Right atrium auricular region (tissue), 2 donors: ENCODE measurements around the gene PLPP6. TPM values are rescaled to one million over a fixed set of nuclear protein-coding genes. Genes with fewer than 3 reads are reported as not detected.

Experiments used
- DNase-seq: peaks from one replicate; pipeline ENCODE4 v3.0.0-alpha.2; 2019; ENCODE audit warnings: low spot score
- H3K27ac ChIP-seq, 2 donors: fragments of 200-600 bp; sonication (generic); 1 replicate in 1 of 2; 2 replicates in 1 of 2; pipeline ENCODE4 v1.5.1; 2016 to 2019
- H3K27me3 ChIP-seq, 2 donors: fragments of 200-600 bp; sonication (generic); one replicate each; pipeline versions ENCODE4 v1.5.1 to v1.6.0; 2017 to 2019
- H3K36me3 ChIP-seq: fragments of 200-600 bp; sonication (generic); one replicate; pipeline ENCODE4 v1.5.1; 2016
- H3K4me1 ChIP-seq, 2 donors: fragments of 200-600 bp; sonication (generic); one replicate each; pipeline versions ENCODE4 v1.5.1 to v1.6.0; 2017 to 2019
- H3K4me3 ChIP-seq, 2 donors: fragments of 200-600 bp; sonication (generic); 1 replicate in 1 of 2; 2 replicates in 1 of 2; pipeline ENCODE4 v1.5.1; 2017 to 2019; ENCODE audit warnings: mild to moderate bottlenecking in 1 of 2, moderate library complexity in 1 of 2
- H3K9me3 ChIP-seq, 2 donors: fragments of 200-600 bp; sonication (generic); one replicate each; pipeline ENCODE4 v1.5.1; 2019
- total RNA-seq, 2 donors: library from RNA; depleted of rRNA; stranded (reverse); fragments of >200 nt; gene quantifications; one replicate each; pipeline ENCODE4 v1.1.0, GENCODE V29; 2016
- TF ChIP-seq, protein P1 (sequence below), 2 donors: fragments of 200-600 bp; sonication (generic); IDR thresholded peaks; one replicate each; pipeline ENCODE4 v1.5.1; 2019; ENCODE audit warnings: antibody characterized with exemption in 2 of 2

PLPP6 gene
- total RNA-seq: 1 to 10 TPM; 3.9 to 4.1 TPM

DNA sequence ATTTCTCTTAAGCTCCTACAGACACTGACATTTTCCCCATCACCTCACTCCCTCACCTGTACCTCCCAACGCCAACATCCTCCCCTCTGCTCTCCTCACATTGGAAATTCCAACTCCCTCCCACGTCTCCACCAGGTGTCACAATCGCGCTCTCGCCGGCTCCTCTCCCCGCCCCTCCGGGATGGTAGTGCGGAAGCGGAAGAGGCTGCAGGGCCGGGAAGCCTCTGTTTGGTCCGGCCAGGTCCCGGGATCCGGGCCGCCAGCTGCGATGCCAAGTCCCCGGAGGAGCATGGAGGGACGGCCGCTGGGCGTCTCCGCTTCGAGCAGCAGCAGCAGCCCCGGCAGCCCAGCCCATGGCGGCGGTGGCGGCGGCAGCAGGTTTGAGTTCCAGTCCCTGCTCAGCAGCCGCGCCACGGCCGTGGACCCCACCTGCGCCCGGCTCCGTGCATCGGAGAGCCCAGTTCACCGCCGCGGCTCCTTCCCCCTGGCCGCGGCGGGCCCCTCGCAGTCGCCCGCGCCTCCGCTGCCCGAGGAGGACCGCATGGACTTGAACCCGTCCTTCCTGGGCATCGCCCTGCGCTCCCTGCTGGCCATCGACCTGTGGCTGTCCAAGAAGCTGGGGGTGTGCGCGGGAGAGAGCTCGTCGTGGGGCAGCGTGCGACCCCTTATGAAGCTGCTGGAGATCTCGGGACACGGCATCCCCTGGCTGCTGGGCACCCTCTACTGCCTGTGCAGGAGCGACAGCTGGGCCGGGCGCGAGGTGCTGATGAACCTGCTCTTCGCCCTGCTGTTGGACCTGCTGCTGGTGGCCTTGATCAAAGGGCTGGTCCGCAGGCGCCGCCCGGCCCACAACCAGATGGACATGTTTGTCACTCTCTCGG is at the start of gene PLPP6:
Gene PLPP6, plus strand, starts transcription at position 187 of the 881 bp plus-strand sequence. Its CDS starts 82 bp downstream, at position 269.
- Histone ChIP-seq H3K4me1 (peaks cover 0 to 42% of the 10 kb centered on the region in 2 donors), H3K27ac (peak within 1 kb of the TSS; percentile 75 to 85), H3K36me3 (no peaks in the 10 kb centered on the region), H3K9me3 (no peaks in the 10 kb centered on the region), H3K27me3 (no peaks in the 10 kb centered on the region), H3K4me3 (peak within 1 kb of the TSS; percentile 71 to 99)
- peak; percentile 90 for DNase-seq
- TF ChIP-seq, protein P1, sequence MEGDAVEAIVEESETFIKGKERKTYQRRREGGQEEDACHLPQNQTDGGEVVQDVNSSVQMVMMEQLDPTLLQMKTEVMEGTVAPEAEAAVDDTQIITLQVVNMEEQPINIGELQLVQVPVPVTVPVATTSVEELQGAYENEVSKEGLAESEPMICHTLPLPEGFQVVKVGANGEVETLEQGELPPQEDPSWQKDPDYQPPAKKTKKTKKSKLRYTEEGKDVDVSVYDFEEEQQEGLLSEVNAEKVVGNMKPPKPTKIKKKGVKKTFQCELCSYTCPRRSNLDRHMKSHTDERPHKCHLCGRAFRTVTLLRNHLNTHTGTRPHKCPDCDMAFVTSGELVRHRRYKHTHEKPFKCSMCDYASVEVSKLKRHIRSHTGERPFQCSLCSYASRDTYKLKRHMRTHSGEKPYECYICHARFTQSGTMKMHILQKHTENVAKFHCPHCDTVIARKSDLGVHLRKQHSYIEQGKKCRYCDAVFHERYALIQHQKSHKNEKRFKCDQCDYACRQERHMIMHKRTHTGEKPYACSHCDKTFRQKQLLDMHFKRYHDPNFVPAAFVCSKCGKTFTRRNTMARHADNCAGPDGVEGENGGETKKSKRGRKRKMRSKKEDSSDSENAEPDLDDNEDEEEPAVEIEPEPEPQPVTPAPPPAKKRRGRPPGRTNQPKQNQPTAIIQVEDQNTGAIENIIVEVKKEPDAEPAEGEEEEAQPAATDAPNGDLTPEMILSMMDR (IDR thresholded peaks at IDR 0.05): peak; percentile 17 to 77

DNA sequence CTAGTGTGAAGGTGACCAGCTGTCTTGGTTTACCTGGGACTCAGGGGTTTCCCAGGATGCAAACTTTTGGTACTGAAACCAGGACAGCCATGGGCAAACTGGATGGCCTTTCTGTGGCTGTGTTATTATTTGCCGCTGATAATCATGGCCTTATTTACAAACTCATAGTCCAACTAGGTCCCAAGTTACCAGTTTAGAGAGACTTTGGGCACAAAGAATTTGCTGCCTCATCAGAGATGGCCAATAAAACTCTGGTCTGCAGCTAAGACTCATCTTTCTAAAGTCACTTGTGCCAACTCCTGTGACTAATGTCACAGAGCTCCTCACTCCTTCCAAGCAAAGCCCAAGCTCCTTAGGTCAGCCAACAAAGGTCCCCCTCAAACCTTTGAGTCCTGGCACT is 47.5 kb upstream of the PLPP6 start:
- DNase-seq: no peak
- Histone ChIP-seq H3K27me3 (no peaks in the 10 kb centered on the region), H3K9me3 (no peaks in the 10 kb centered on the region), H3K27ac (no peak overlapping the region), H3K36me3 (no peaks in the 10 kb centered on the region), H3K4me3 (no peak overlapping the region), H3K4me1 (no peaks in the 10 kb centered on the region)
- TF ChIP-seq, protein P1 (IDR thresholded peaks at IDR 0.05): no peak

DNA sequence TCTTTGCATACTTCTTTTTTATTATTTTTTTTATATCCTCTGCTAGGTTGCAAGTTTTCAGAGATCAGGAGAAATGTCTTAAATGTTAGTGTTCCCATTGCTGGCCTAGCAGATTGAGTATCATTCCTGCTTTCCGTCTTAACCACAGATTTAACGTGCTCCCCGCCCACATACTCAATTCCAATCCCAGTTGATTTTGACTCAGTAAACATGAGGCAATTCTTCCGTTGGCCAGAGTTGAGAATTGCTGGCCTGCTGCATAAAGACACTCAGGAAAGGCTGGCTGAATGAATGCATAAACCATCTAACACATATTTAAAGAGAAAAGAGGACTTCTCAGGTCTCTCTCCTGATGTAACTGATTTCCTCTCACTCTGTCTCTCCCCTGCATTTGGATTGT is 46.8 kb upstream of the PLPP6 start:
- H3K4me1 ChIP-seq: no peaks in the 10 kb centered on the region
- no peaks in the 10 kb centered on the region for H3K9me3 ChIP-seq
- DNase-seq: no peak
- no peak overlapping the region for H3K27ac ChIP-seq
- TF ChIP-seq, protein P1 (IDR thresholded peaks at IDR 0.05): no peak
- H3K27me3 ChIP-seq: no peaks in the 10 kb centered on the region
- no peaks in the 10 kb centered on the region for H3K36me3 ChIP-seq
- no peak overlapping the region for H3K4me3 ChIP-seq

DNA sequence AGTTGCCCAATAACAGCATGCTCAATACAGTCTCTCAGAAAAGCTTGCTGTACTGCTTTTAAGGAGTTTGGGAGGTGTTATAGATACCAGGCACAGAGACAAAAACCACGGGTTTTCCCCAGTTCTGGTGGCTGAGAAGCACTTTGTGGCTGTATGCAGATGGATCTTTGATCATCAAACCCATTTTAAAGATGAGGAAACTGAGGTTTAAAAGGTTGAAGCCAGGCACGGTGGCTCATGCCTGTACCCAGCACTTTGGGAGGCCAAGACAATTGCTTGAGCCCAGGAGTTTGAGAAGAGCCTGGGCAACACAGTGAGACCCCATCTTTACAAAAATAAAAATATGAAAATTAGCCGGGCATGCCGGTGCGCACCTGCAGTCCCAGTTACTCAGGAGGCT is 46.3 kb upstream of the PLPP6 start:
- no peak overlapping the region for H3K27ac ChIP-seq
- no peak for DNase-seq
- no peaks in the 10 kb centered on the region for H3K27me3 ChIP-seq
- no peak overlapping the region for H3K4me3 ChIP-seq
- H3K36me3 ChIP-seq: no peaks in the 10 kb centered on the region
- H3K9me3 ChIP-seq: no peaks in the 10 kb centered on the region
- H3K4me1 ChIP-seq: no peaks in the 10 kb centered on the region
- TF ChIP-seq, protein P1 (IDR thresholded peaks at IDR 0.05): no peak

DNA sequence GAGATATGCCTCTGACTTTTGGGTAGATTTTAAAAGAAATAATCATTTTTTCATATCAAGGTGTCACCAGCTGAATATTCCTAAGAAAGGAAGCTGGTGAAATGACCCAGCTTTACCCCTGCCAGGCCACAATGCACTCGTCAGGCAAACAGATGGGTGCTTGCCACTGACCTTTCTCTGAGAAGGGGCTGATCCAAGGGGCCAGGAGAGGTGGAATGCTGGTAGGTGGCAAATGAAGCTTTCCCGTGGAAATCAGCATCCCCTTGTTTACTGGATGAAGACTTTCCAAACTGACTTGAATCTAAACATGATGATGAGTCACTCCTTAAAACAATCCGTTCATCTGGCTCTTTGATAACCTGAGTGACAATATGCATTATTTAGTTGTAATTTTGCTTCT is 44.3 kb upstream of the PLPP6 start:
- TF ChIP-seq, protein P1 (IDR thresholded peaks at IDR 0.05): no peak
- H3K36me3 ChIP-seq: no peaks in the 10 kb centered on the region
- H3K27me3 ChIP-seq: no peaks in the 10 kb centered on the region
- no peak overlapping the region for H3K27ac ChIP-seq
- no peak for DNase-seq
- H3K9me3 ChIP-seq: no peaks in the 10 kb centered on the region
- no peaks in the 10 kb centered on the region for H3K4me1 ChIP-seq
- no peak overlapping the region for H3K4me3 ChIP-seq
